Skeletal muscle tissue (tissue), 4 donors: ENCODE measurements around the gene OGG1. TPM values are rescaled to one million over a fixed set of nuclear protein-coding genes. Genes with fewer than 3 reads are reported as not detected.
A peak's percentile ranks its signal among the peaks of the same experiment; 100 is the strongest.

Experiments used
- H3K27ac ChIP-seq: one replicate; pipeline ENCODE4 v1.7.0; 2013; ENCODE audit warnings: mild to moderate bottlenecking, low read depth, low read length, inconsistent platforms
- H3K27me3 ChIP-seq, 3 donors: one replicate each; pipeline ENCODE4 v1.7.0; 2013; ENCODE audit warnings: low read length in 3 of 3; ENCODE audit not compliant: control insufficient read depth in 3 of 3, insufficient read depth in 3 of 3
- H3K36me3 ChIP-seq, 3 donors: one replicate each; pipeline ENCODE4 v1.7.0; 2013; ENCODE audit warnings: low read length in 3 of 3; ENCODE audit not compliant: control insufficient read depth in 3 of 3, insufficient read depth in 3 of 3
- H3K4me1 ChIP-seq, 3 donors: one replicate each; pipeline ENCODE4 v1.7.0; 2013; ENCODE audit warnings: low read length in 3 of 3, mild to moderate bottlenecking in 3 of 3; ENCODE audit not compliant: control insufficient read depth in 3 of 3, insufficient read depth in 3 of 3
- H3K4me3 ChIP-seq, 3 donors: one replicate each; pipeline ENCODE4 v1.7.0; 2013; ENCODE audit warnings: low read length in 3 of 3
- H3K9ac ChIP-seq, 3 donors: one replicate each; pipeline ENCODE4 v1.7.0; 2013; ENCODE audit warnings: low read length in 3 of 3, mild to moderate bottlenecking in 3 of 3, moderate library complexity in 2 of 3, low read depth in 1 of 3
- H3K9me3 ChIP-seq, 3 donors: one replicate each; pipeline ENCODE4 v1.7.0; 2013; ENCODE audit warnings: low read length in 3 of 3; ENCODE audit not compliant: control insufficient read depth in 3 of 3
- total RNA-seq: library from RNA; depleted of rRNA; stranded (reverse); fragments of >200 nt; gene quantifications from one replicate; pipeline ENCODE4 v1.2.3, GENCODE V29; 2014
- donor health status: Osteomylitis.

OGG1 gene
- total RNA-seq = 29.2 TPM

- H3K9ac ChIP-seq = peak within 1 kb of the TSS; percentile 89 to 92 (median 90)
- H3K9me3 ChIP-seq = no peaks in the 10 kb centered on the region
- peak within 1 kb of the TSS; percentile 94 to 98 (median 95) for H3K4me3 ChIP-seq
- H3K36me3 ChIP-seq = peaks cover 54 to 57% (median 56%) of the 10 kb centered on the region in 3 donors
- H3K4me1 ChIP-seq = peaks cover 26 to 30% (median 27%) of the 10 kb centered on the region in 3 donors
- peak within 1 kb of the TSS; percentile 82 for H3K27ac ChIP-seq
- H3K27me3 ChIP-seq = no peaks in the 10 kb centered on the region
Measured at GRCh38 chr3:9749645-9750555, at the start of gene OGG1. Gene OGG1 (plus strand): TSS chr3:9749952. CDS start chr3:9750287, 335 bp downstream.

GRCh38 chr3:9700536-9700935, 49.2 kb upstream of the OGG1 start:
- Histone ChIP-seq H3K4me1 (peaks cover 4 to 15% (median 15%) of the 10 kb centered on the region in 3 donors), H3K27me3 (peaks cover 7 to 11% (median 11%) of the 10 kb centered on the region in 3 donors), H3K4me3 (no peak overlapping the region), H3K9me3 (no peaks in the 10 kb centered on the region), H3K36me3 (peaks cover 41 to 47% (median 43%) of the 10 kb centered on the region in 3 donors), H3K9ac (no peak overlapping the region), H3K27ac (no peak overlapping the region)

- peaks cover 41 to 44% (median 42%) of the 10 kb centered on the region in 3 donors for H3K36me3 ChIP-seq
- peaks cover 4 to 15% (median 15%) of the 10 kb centered on the region in 3 donors for H3K4me1 ChIP-seq
- no peak overlapping the region for H3K27ac ChIP-seq
- H3K27me3 ChIP-seq = peaks cover 7 to 11% (median 11%) of the 10 kb centered on the region in 3 donors
- no peaks in the 10 kb centered on the region for H3K9me3 ChIP-seq
- H3K9ac ChIP-seq = no peak overlapping the region
- H3K4me3 ChIP-seq = no peak overlapping the region
Measured at GRCh38 chr3:9701006-9701405, 48.7 kb upstream of the OGG1 start.

- H3K4me3 ChIP-seq = no peak overlapping the region
- no peaks in the 10 kb centered on the region for H3K9me3 ChIP-seq
- no peak overlapping the region for H3K27ac ChIP-seq
- peaks cover 7 to 14% (median 11%) of the 10 kb centered on the region in 3 donors for H3K27me3 ChIP-seq
- no peak overlapping the region for H3K9ac ChIP-seq
- peaks cover 40 to 42% (median 41%) of the 10 kb centered on the region in 3 donors for H3K36me3 ChIP-seq
- peaks cover 4 to 13% (median 12%) of the 10 kb centered on the region in 3 donors for H3K4me1 ChIP-seq
Measured at GRCh38 chr3:9701711-9702110, 48.0 kb upstream of the OGG1 start.

- Histone ChIP-seq H3K4me3 (no peak overlapping the region), H3K9ac (no peak overlapping the region), H3K27ac (no peak overlapping the region), H3K27me3 (peaks cover 7 to 15% (median 11%) of the 10 kb centered on the region in 3 donors), H3K4me1 (peaks cover 4 to 10% (median 9%) of the 10 kb centered on the region in 3 donors), H3K9me3 (no peaks in the 10 kb centered on the region), H3K36me3 (peaks cover 25 to 27% (median 27%) of the 10 kb centered on the region in 3 donors)
Measured at GRCh38 chr3:9703240-9703639, 46.5 kb upstream of the OGG1 start.

GRCh38 chr3:9703736-9704346, 45.9 kb upstream of the OGG1 start, which contains the start of gene CPNE9:
Gene CPNE9 (plus strand): TSS chr3:9703833. CDS start chr3:9703997, 164 bp downstream.
- Histone ChIP-seq H3K36me3 (peaks cover 22 to 24% (median 23%) of the 10 kb centered on the region in 3 donors), H3K4me1 (peaks cover 4 to 10% (median 9%) of the 10 kb centered on the region in 3 donors), H3K9me3 (no peaks in the 10 kb centered on the region), H3K9ac (no peak within 1 kb of the TSS), H3K4me3 (peak within 1 kb of the TSS in 1 of 3 donors; percentile 22), H3K27ac (no peak within 1 kb of the TSS), H3K27me3 (peaks cover 7 to 15% (median 11%) of the 10 kb centered on the region in 3 donors)

- Histone ChIP-seq H3K9ac (no peak overlapping the region), H3K4me1 (peaks cover 4 to 10% (median 9%) of the 10 kb centered on the region in 3 donors), H3K9me3 (no peaks in the 10 kb centered on the region), H3K4me3 (peak overlapping the region in 1 of 3 donors; percentile 22), H3K36me3 (peaks cover 16 to 18% (median 17%) of the 10 kb centered on the region in 3 donors), H3K27me3 (peaks cover 7 to 15% (median 11%) of the 10 kb centered on the region in 3 donors), H3K27ac (no peak overlapping the region)
Measured at GRCh38 chr3:9704347-9705322, 45.1 kb upstream of the OGG1 start.

GRCh38 chr3:9710174-9710739, 39.5 kb upstream of the OGG1 start:
- no peaks in the 10 kb centered on the region for H3K36me3 ChIP-seq
- no peak overlapping the region for H3K27ac ChIP-seq
- peaks cover 0 to 2% (median 0%) of the 10 kb centered on the region in 3 donors for H3K4me1 ChIP-seq
- peaks cover 0 to 4% (median 0%) of the 10 kb centered on the region in 3 donors for H3K27me3 ChIP-seq
- no peak overlapping the region for H3K9ac ChIP-seq
- H3K9me3 ChIP-seq = no peaks in the 10 kb centered on the region
- no peak overlapping the region for H3K4me3 ChIP-seq

GRCh38 chr3:9712415-9712814, 37.3 kb upstream of the OGG1 start:
- peaks cover 0 to 4% (median 2%) of the 10 kb centered on the region in 3 donors for H3K4me1 ChIP-seq
- no peaks in the 10 kb centered on the region for H3K27me3 ChIP-seq
- no peak overlapping the region for H3K9ac ChIP-seq
- no peaks in the 10 kb centered on the region for H3K36me3 ChIP-seq
- H3K4me3 ChIP-seq = no peak overlapping the region
- H3K27ac ChIP-seq = no peak overlapping the region
- no peaks in the 10 kb centered on the region for H3K9me3 ChIP-seq
